Esophagus squamous epithelium (tissue), 5 donors: ENCODE data around the gene RBM10. TPM values are rescaled to one million over a fixed set of nuclear protein-coding genes. Genes with fewer than 3 reads are reported as not detected.

Experiments
- DNase-seq: peaks from one replicate; lab custom pipeline; 2025; lab: John Stamatoyannopoulos, UW
- H3K27ac ChIP-seq, 4 donors: fragments of 200-600 bp; sonication (generic); one replicate each; pipeline ENCODE4 v1.5.1; 2016 to 2019; ENCODE audit warnings: mild to moderate bottlenecking in 1 of 4
- H3K27me3 ChIP-seq, 4 donors: fragments of 200-600 bp; sonication (generic); 1 replicate in 3 of 4; 2 replicates in 1 of 4; pipeline versions ENCODE4 v1.5.1 to v1.6.0; 2017 to 2021; ENCODE audit warnings: antibody characterized with exemption in 1 of 4
- H3K36me3 ChIP-seq, 3 donors: fragments of 200-600 bp; sonication (generic); one replicate each; pipeline ENCODE4 v1.5.1; 2016 to 2019
- H3K4me1 ChIP-seq, 3 donors: fragments of 200-600 bp; sonication (generic); one replicate each; pipeline ENCODE4 v1.5.1; 2017 to 2019
- H3K4me3 ChIP-seq, 4 donors: fragments of 200-600 bp; sonication (generic); 1 replicate in 3 of 4; 2 replicates in 1 of 4; pipeline ENCODE4 v1.5.1; 2016 to 2019; ENCODE audit warnings: mild to moderate bottlenecking in 2 of 4, moderate library complexity in 1 of 4
- H3K9me3 ChIP-seq, 3 donors: fragments of 200-600 bp; sonication (generic); one replicate each; pipeline ENCODE4 v1.5.1; 2016 to 2019
- CTCF ChIP-seq, 6 experiments: fragments of 450-650 bp in 4 of 6; fragments of 200-600 bp in 2 of 6; sonication (generic) in 2 of 6; IDR thresholded peaks; one replicate each; pipeline ENCODE4 v1.5.1; 2016 to 2019; ENCODE audit warnings: antibody characterized with exemption in 6 of 6, mild to moderate bottlenecking in 4 of 6, moderate library complexity in 4 of 6
- POLR2A ChIP-seq, 4 donors: fragments of 450-650 bp; IDR thresholded peaks; one replicate each; pipeline ENCODE4 v1.6.1; 2017; ENCODE audit warnings: antibody characterized with exemption in 4 of 4, mild to moderate bottlenecking in 4 of 4, moderate library complexity in 3 of 4
- WGBS, 2 donors: methylation state at CpG; one replicate each; pipeline ENCODE4 v1.1.5; 2018; 5-methylcytosine and 5-hydroxymethylcytosine counted together
- intact Hi-C: fragments of 100-400 bp; cut with DNase I; formaldehyde crosslinking; loops from one replicate; pipeline ENCODE4 v1.15.0; 2022
- total RNA-seq, 4 donors: library from RNA; depleted of rRNA; stranded (reverse); fragments of >200 nt; gene quantifications; one replicate each; pipeline ENCODE4 v1.1.0, GENCODE V29; 2016
- donor health status: DM: yes; HTN: yes; CAD: no.

Gene RBM10
- total RNA-seq, 4 donors from 2014 or later: 28.1 to 35.6 (median 28.6) TPM

GRCh38 chrX:47138171-47138570 lies 6.8 kb upstream of the RBM10 start:
- H3K27me3 ChIP-seq: no peaks in the 10 kb centered on the region
- no peak overlapping the region for H3K4me3 ChIP-seq
- intact Hi-C loops: no loop called here
- H3K36me3 ChIP-seq: peaks cover 0 to 24% (median 0%) of the 10 kb centered on the region in 3 donors
- TF ChIP-seq CTCF (IDR thresholded peaks at IDR 0.05) (no peak), POLR2A (IDR thresholded peaks at IDR 0.05) (no peak)
- no peak for DNase-seq
- peaks cover 0 to 3% (median under 1%) of the 10 kb centered on the region in 3 donors for H3K4me1 ChIP-seq
- no peaks in the 10 kb centered on the region for H3K9me3 ChIP-seq
- WGBS, 2 donors: 69 to 75% methylated on average over 4 to 5 of the region's 6 CpGs
- no peak overlapping the region for H3K27ac ChIP-seq

GRCh38 chrX:47143894-47144625 lies 961 bp upstream of the RBM10 start:
- DNase-seq: no peak
- Histone ChIP-seq H3K27me3 (no peaks in the 10 kb centered on the region), H3K4me3 (peak overlapping the region; percentile 69 to 78 (median 70)), H3K27ac (peak overlapping the region; percentile 92 to 97 (median 96)), H3K36me3 (peaks cover 0 to 24% (median 0%) of the 10 kb centered on the region in 3 donors), H3K9me3 (no peaks in the 10 kb centered on the region), H3K4me1 (peaks cover 0 to 31% (median 19%) of the 10 kb centered on the region in 3 donors)
- no peak for TF ChIP-seq POLR2A (IDR thresholded peaks at IDR 0.05)
- no peak for TF ChIP-seq CTCF (IDR thresholded peaks at IDR 0.05)
- intact Hi-C loops: no loop called here
- 3 to 50% methylated on average over 17 to 30 of the region's 46 CpGs for WGBS, 2 donors

- peaks cover 0 to 35% (median 19%) of the 10 kb centered on the region in 3 donors for H3K4me1 ChIP-seq
- no peak for DNase-seq
- 0 to 40% methylated on average over 2 to 31 of the region's 39 CpGs for WGBS, 2 donors
- no peaks in the 10 kb centered on the region for H3K9me3 ChIP-seq
- peak overlapping the region; percentile 69 to 78 (median 70) for H3K4me3 ChIP-seq
- TF ChIP-seq POLR2A (IDR thresholded peaks at IDR 0.05) (no peak), CTCF (IDR thresholded peaks at IDR 0.05) (no peak)
- intact Hi-C loops: no loop called here
- peak overlapping the region; percentile 92 to 97 (median 96) for H3K27ac ChIP-seq
- H3K36me3 ChIP-seq: peaks cover 0 to 15% (median 0%) of the 10 kb centered on the region in 3 donors
- no peaks in the 10 kb centered on the region for H3K27me3 ChIP-seq
Measured at GRCh38 chrX:47145395-47146120, 537 bp downstream of the RBM10 start.

GRCh38 chrX:47146121-47146935 lies 1.3 kb downstream of the RBM10 start:
- TF ChIP-seq CTCF (IDR thresholded peaks at IDR 0.05): no peak
- TF ChIP-seq POLR2A (IDR thresholded peaks at IDR 0.05): peak in 1 of 4 donors; percentile 13
- no peaks in the 10 kb centered on the region for H3K27me3 ChIP-seq
- peak overlapping the region; percentile 92 to 97 (median 96) for H3K27ac ChIP-seq
- peaks cover 0 to 35% (median 19%) of the 10 kb centered on the region in 3 donors for H3K4me1 ChIP-seq
- no peaks in the 10 kb centered on the region for H3K9me3 ChIP-seq
- intact Hi-C loops: no loop called here
- WGBS, 2 donors: 0 to 20% methylated on average over 1 to 4 of the region's 10 CpGs
- no peak for DNase-seq
- peaks cover 0 to 15% (median 0%) of the 10 kb centered on the region in 3 donors for H3K36me3 ChIP-seq
- H3K4me3 ChIP-seq: peak overlapping the region; percentile 69 to 78 (median 70)
